Activated B cell treated with CpG ODN at 0.5 μM for 24 hours (primary cell): Measurements from ENCODE around the gene PCBP2. TPM values are rescaled to one million over a fixed set of nuclear protein-coding genes. Genes with fewer than 3 reads are reported as not detected.

Experiments
- ATAC-seq: fragments of 200-7000 bp; cut with Tn5 transposase; one replicate; pipeline ENCODE4 v1.10.0; 2021; ENCODE audit warnings: low read depth, mild to moderate bottlenecking, moderate library complexity
- CTCF ChIA-PET: fragments of 350-600 bp; sonication (Branson Sonifier 250); formaldehyde crosslinking; loops from one replicate; lab custom pipeline; 2021; ENCODE audit warnings: antibody characterized with exemption; lab: Charles Lee
- POLR2A ChIA-PET: fragments of 350-600 bp; sonication (Branson Sonifier 250); formaldehyde crosslinking; loops from one replicate; lab custom pipeline; 2021; ENCODE audit warnings: antibody characterized with exemption; lab: Charles Lee
- DNase-seq: peaks from one replicate; pipeline ENCODE4 v3.0.0; 2022
- H3K27ac Mint-ChIP-seq: one replicate; pipeline ENCODE4 v1.8.0; 2020; ENCODE audit warnings: mixed read lengths
- H3K27me3 Mint-ChIP-seq: one replicate; pipeline ENCODE4 v1.8.0; 2021; ENCODE audit warnings: mixed read lengths
- H3K36me3 Mint-ChIP-seq: one replicate; pipeline ENCODE4 v1.8.0; 2021; ENCODE audit warnings: low read depth, mixed read lengths
- H3K4me1 Mint-ChIP-seq: one replicate; pipeline ENCODE4 v1.8.0; 2021; ENCODE audit warnings: mixed read lengths
- H3K4me3 Mint-ChIP-seq: one replicate; pipeline ENCODE4 v1.8.0; 2020; ENCODE audit warnings: mild to moderate bottlenecking, mixed read lengths
- H3K9me3 Mint-ChIP-seq: one replicate; pipeline ENCODE4 v1.8.0; 2020; ENCODE audit warnings: mixed read lengths
- CTCF ChIP-seq: fragments of 200-600 bp; IDR thresholded peaks from one replicate; pipeline ENCODE4 v1.8.0; 2022; ENCODE audit warnings: antibody characterized with exemption, mild to moderate bottlenecking
- intact Hi-C: fragments of 100-400 bp; cut with micrococcal nuclease; formaldehyde crosslinking; loops from one replicate; pipeline ENCODE4 v1.15.1; 2024
- total RNA-seq: library from RNA; stranded (reverse); gene quantifications from 2 replicates; pipeline ENCODE4 v1.2.3, GENCODE V29; 2022

Gene PCBP2
- total RNA-seq, 1 donor from 2014 or later, result 853 TPM

- Mint-ChIP-seq H3K27ac (peak overlapping the region; percentile 99), H3K9me3 (no peaks in the 10 kb centered on the region), H3K27me3 (no peaks in the 10 kb centered on the region), H3K4me1 (peaks cover 28% of the 10 kb centered on the region), H3K36me3 (peaks cover 63% of the 10 kb centered on the region), H3K4me3 (peak overlapping the region; percentile 99)
- no peak for TF ChIP-seq CTCF
- ChIA-PET CTCF (interaction anchor here (1.6 to 1.9 kb wide), 2 partner anchors 28 to 55 kb away, joined by 4 read pairs; no protein-coding TSS in a partner anchor), POLR2A (interaction anchor here (0.6 to 1.6 kb wide), 5 partner anchors 13 to 55 kb away, joined by 3 to 9 read pairs (median 5); partner anchors contain the start of gene PRR13)
- DNase-seq (no peak), ATAC-seq (no peak)
- intact Hi-C loops, result loop anchor here (2.0 kb wide), 1 partner anchor 273 kb away; the partner anchor contains the start of genes CSAD and ZNF740
Observed at GRCh38 chr12:53453953-53454640, 2.2 kb downstream of the PCBP2 start.

DNA sequence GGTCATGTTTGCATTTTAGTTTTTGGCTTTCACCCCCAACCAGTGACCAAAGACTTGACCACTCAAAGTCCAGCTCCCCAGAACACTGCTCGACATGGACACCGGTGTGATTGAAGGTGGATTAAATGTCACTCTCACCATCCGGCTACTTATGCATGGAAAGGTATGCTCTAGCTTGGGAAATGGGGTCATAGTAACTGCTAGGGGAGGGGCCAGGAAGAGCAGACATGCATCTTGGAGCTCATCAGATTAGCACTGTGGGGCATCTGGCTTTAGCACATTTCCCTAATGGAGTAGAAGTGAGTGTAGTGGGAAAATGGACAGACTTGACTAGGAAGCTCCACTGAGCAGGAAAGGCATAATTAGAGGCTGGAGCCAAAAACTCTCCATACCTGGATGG is 2.8 kb downstream of the PCBP2 start:
- H3K4me3 Mint-ChIP-seq, result peak overlapping the region; percentile 99

GRCh38 chr12:53456654-53457366 is 4.9 kb downstream of the PCBP2 start:
- ChIA-PET CTCF (no interaction called here), POLR2A (interaction anchor here (2.0 kb wide), 1 partner anchor 44 kb away, joined by 7 read pairs; the partner anchor contains the start of gene TARBP2)
- intact Hi-C loops, result no loop called here
- peaks cover 86% of the 10 kb centered on the region for H3K36me3 Mint-ChIP-seq
- no peak overlapping the region for H3K27ac Mint-ChIP-seq
- H3K4me1 Mint-ChIP-seq, result peaks cover 29% of the 10 kb centered on the region
- no peak for TF ChIP-seq CTCF
- no peak overlapping the region for H3K4me3 Mint-ChIP-seq
- H3K27me3 Mint-ChIP-seq, result no peaks in the 10 kb centered on the region
- DNase-seq (no peak), ATAC-seq (no peak)
- H3K9me3 Mint-ChIP-seq, result no peaks in the 10 kb centered on the region

More for the DNA sequence above, 2.8 kb downstream of the PCBP2 start:
- TF ChIP-seq CTCF, result no peak
- DNase-seq (no peak), ATAC-seq (no peak)
- ChIA-PET POLR2A (interaction anchor here (0.6 to 1.4 kb wide), 4 partner anchors 13 to 154 kb away, joined by 3 to 9 read pairs (median 6); partner anchors contain the start of gene PRR13), CTCF (interaction anchor here (1.6 kb wide), 1 partner anchor 27 kb away, joined by 4 read pairs; no protein-coding TSS in a partner anchor)
- H3K27me3 Mint-ChIP-seq, result no peaks in the 10 kb centered on the region
- peak overlapping the region; percentile 46 for H3K27ac Mint-ChIP-seq
- peaks cover 68% of the 10 kb centered on the region for H3K36me3 Mint-ChIP-seq
- intact Hi-C loops, result no loop called here
- H3K9me3 Mint-ChIP-seq, result no peaks in the 10 kb centered on the region
- H3K4me1 Mint-ChIP-seq, result peaks cover 28% of the 10 kb centered on the region

GRCh38 chr12:53459097-53459496 is 7.2 kb downstream of the PCBP2 start:
- ATAC-seq (no peak), DNase-seq (no peak)
- Mint-ChIP-seq H3K36me3 (peaks cover 93% of the 10 kb centered on the region), H3K4me1 (peaks cover 15% of the 10 kb centered on the region), H3K27me3 (no peaks in the 10 kb centered on the region), H3K27ac (no peak overlapping the region), H3K4me3 (no peak overlapping the region), H3K9me3 (no peaks in the 10 kb centered on the region)
- TF ChIP-seq CTCF, result no peak
- intact Hi-C loops, result loop anchor here (2.0 kb wide), 1 partner anchor 14 kb away; no protein-coding TSS in a partner anchor
- POLR2A ChIA-PET, result interaction anchor here (0.5 to 1.1 kb wide), 9 partner anchors 8 to 1416 kb away, joined by 3 to 11 read pairs (median 4); partner anchors contain the start of genes PRR13 and TARBP2
- CTCF ChIA-PET, result no interaction called here

- intact Hi-C loops, result no loop called here
- ChIA-PET CTCF (no interaction called here), POLR2A (interaction anchor here (1.0 to 1.2 kb wide), 2 partner anchors 8 to 14 kb away, joined by 4 to 7 read pairs; no protein-coding TSS in a partner anchor)
- no peak overlapping the region for H3K27ac Mint-ChIP-seq
- no peak overlapping the region for H3K4me3 Mint-ChIP-seq
- H3K9me3 Mint-ChIP-seq, result no peaks in the 10 kb centered on the region
- no peak for TF ChIP-seq CTCF
- no peaks in the 10 kb centered on the region for H3K27me3 Mint-ChIP-seq
- DNase-seq (no peak), ATAC-seq (no peak)
- H3K4me1 Mint-ChIP-seq, result peaks cover 13% of the 10 kb centered on the region
- H3K36me3 Mint-ChIP-seq, result peaks cover 93% of the 10 kb centered on the region
Observed at GRCh38 chr12:53461059-53461458, 9.2 kb downstream of the PCBP2 start.
